Suprapubic skin (tissue), 3 donors: ENCODE data around the gene SCIMP.
"Not testable (repeated sequence)": the region's sequence is repeated elsewhere in the genome, so short reads cannot be mapped to it uniquely, and the experiment has no call there.

ENCODE experiments used
- POLR2A ChIP-seq, 2 donors: fragments of 450-650 bp; IDR thresholded peaks; one replicate each; pipeline ENCODE4 v1.6.1; 2017; ENCODE audit warnings: antibody characterized with exemption in 2 of 2, mild to moderate bottlenecking in 2 of 2, moderate library complexity in 2 of 2
- TF ChIP-seq, protein P1 (sequence below), 2 donors: fragments of 200-600 bp in 1 of 2; fragments of 450-650 bp in 1 of 2; sonication (generic) in 1 of 2; IDR thresholded peaks; one replicate each; pipeline ENCODE4 v1.5.1; 2016 to 2019; ENCODE audit warnings: antibody characterized with exemption in 2 of 2, mild to moderate bottlenecking in 1 of 2, moderate library complexity in 1 of 2

- TF ChIP-seq, protein P1, sequence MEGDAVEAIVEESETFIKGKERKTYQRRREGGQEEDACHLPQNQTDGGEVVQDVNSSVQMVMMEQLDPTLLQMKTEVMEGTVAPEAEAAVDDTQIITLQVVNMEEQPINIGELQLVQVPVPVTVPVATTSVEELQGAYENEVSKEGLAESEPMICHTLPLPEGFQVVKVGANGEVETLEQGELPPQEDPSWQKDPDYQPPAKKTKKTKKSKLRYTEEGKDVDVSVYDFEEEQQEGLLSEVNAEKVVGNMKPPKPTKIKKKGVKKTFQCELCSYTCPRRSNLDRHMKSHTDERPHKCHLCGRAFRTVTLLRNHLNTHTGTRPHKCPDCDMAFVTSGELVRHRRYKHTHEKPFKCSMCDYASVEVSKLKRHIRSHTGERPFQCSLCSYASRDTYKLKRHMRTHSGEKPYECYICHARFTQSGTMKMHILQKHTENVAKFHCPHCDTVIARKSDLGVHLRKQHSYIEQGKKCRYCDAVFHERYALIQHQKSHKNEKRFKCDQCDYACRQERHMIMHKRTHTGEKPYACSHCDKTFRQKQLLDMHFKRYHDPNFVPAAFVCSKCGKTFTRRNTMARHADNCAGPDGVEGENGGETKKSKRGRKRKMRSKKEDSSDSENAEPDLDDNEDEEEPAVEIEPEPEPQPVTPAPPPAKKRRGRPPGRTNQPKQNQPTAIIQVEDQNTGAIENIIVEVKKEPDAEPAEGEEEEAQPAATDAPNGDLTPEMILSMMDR (IDR thresholded peaks at IDR 0.05): not testable (repeated sequence)
- not testable (repeated sequence) for TF ChIP-seq POLR2A (IDR thresholded peaks at IDR 0.05)
Measured at GRCh38 chr17:5217562-5217961, 17.1 kb downstream of the SCIMP start.
